ENCODE data around the gene CD52.

CD52 gene

DNA sequence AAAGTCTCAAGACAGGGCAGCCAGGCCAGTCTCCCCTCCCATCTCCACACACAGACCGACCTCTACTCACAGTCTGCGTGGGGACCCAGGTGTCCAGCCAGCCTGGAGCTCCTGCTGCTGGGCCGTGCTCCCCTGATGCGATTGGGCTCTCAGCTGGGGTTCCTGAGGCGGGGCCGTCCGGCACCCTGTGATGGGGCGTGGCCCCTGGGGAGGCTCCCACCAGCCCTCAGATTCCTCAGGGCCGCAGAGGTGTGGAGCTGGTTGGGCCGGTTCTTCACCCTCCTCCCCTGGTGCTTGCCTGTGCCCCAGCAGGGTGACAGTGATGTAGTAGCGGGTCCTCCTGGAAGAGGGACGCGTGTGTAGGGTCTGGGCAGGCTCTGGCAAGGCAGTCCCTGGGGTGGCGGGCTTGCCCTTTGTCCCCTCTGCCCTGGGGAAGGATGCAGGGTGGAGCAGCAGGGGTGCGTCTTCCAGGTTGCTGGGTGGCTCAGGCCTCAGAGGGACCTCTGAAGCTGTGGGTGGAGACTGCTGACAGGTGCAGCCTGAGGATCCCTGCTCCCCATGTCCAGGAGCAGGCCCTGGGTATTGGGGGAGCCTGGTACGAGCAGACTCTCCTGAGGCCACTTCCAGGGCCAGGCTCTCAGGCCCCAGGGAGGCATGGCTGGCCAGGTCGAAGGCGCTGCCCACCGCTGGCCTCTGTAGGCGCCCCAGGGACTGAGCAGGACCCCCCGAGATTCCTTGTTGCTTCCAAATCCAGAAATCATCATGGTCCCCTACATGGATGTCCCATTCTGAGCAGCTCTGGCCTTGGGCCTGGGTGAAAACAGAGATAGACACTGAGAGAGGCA is 36.4 kb downstream of the CD52 start, which contains the start of gene CRYBG2:
Gene CRYBG2, minus strand, starts transcription at position 155 of the 845 bp plus-strand sequence. CDS start 7,473 bp downstream, outside the sequence.
- TF ChIP-seq, protein P1, sequence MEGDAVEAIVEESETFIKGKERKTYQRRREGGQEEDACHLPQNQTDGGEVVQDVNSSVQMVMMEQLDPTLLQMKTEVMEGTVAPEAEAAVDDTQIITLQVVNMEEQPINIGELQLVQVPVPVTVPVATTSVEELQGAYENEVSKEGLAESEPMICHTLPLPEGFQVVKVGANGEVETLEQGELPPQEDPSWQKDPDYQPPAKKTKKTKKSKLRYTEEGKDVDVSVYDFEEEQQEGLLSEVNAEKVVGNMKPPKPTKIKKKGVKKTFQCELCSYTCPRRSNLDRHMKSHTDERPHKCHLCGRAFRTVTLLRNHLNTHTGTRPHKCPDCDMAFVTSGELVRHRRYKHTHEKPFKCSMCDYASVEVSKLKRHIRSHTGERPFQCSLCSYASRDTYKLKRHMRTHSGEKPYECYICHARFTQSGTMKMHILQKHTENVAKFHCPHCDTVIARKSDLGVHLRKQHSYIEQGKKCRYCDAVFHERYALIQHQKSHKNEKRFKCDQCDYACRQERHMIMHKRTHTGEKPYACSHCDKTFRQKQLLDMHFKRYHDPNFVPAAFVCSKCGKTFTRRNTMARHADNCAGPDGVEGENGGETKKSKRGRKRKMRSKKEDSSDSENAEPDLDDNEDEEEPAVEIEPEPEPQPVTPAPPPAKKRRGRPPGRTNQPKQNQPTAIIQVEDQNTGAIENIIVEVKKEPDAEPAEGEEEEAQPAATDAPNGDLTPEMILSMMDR (IDR thresholded peaks at IDR 0.05; ENCODE audit: insufficient read depth, low read length) = no peak
- TF ChIP-seq, protein P2, sequence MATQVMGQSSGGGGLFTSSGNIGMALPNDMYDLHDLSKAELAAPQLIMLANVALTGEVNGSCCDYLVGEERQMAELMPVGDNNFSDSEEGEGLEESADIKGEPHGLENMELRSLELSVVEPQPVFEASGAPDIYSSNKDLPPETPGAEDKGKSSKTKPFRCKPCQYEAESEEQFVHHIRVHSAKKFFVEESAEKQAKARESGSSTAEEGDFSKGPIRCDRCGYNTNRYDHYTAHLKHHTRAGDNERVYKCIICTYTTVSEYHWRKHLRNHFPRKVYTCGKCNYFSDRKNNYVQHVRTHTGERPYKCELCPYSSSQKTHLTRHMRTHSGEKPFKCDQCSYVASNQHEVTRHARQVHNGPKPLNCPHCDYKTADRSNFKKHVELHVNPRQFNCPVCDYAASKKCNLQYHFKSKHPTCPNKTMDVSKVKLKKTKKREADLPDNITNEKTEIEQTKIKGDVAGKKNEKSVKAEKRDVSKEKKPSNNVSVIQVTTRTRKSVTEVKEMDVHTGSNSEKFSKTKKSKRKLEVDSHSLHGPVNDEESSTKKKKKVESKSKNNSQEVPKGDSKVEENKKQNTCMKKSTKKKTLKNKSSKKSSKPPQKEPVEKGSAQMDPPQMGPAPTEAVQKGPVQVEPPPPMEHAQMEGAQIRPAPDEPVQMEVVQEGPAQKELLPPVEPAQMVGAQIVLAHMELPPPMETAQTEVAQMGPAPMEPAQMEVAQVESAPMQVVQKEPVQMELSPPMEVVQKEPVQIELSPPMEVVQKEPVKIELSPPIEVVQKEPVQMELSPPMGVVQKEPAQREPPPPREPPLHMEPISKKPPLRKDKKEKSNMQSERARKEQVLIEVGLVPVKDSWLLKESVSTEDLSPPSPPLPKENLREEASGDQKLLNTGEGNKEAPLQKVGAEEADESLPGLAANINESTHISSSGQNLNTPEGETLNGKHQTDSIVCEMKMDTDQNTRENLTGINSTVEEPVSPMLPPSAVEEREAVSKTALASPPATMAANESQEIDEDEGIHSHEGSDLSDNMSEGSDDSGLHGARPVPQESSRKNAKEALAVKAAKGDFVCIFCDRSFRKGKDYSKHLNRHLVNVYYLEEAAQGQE (IDR thresholded peaks at IDR 0.05; ENCODE audit: insufficient replicate concordance, low read depth) = no peak
- TF ChIP-seq SPI1 (IDR thresholded peaks at IDR 0.05; ENCODE audit: borderline replicate concordance, low read depth) (no peak), POLR2AphosphoS5 (IDR thresholded peaks at IDR 0.05; ENCODE audit: low read depth) (no peak)
- no peak for DNase-seq (ENCODE audit: low read depth in 1 of 2, low spot score in 1 of 2)
- no peak within 1 kb of the TSS for H3K4me3 ChIP-seq (replicated peaks; ENCODE audit: insufficient read depth, low read length)
- no peaks in the 10 kb centered on the region for H3K27me3 ChIP-seq (ENCODE audit: insufficient read depth, poor library complexity, severe bottlenecking)
- H3K27ac ChIP-seq (replicated peaks) = no peak within 1 kb of the TSS

DNA sequence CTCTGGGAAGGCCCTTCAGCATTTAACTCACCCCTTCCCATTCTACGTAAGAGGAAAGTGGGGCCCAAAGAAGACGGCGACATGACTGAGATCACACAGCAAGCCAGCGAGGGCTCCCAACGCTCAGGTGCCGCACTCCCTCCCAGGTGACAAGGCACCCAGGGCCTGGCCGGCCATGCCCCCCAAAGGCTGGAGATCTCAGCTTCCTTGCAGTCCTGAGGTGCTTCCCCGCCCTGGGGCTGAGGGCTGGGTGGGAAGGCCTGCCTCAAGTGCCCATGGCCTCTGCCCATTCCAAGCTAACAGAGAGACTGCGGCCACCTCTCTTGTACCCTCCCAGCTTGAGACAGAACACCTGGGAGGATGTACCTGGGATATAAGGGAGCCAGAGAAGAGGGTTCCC is 37.2 kb downstream of the CD52 start:
- peaks cover 2% of the 10 kb centered on the region for H3K27me3 ChIP-seq (ENCODE audit: insufficient read depth, poor library complexity, severe bottlenecking)
- no peak overlapping the region for H3K4me3 ChIP-seq (replicated peaks; ENCODE audit: insufficient read depth, low read length)
- no peak for DNase-seq (ENCODE audit: low read depth in 1 of 2, low spot score in 1 of 2)
- TF ChIP-seq POLR2AphosphoS5 (IDR thresholded peaks at IDR 0.05; ENCODE audit: low read depth) (no peak), GABPA (IDR thresholded peaks at IDR 0.05; ENCODE audit: low read depth) (no peak), SPI1 (IDR thresholded peaks at IDR 0.05; ENCODE audit: borderline replicate concordance, low read depth) (no peak)
- TF ChIP-seq, protein P2 (IDR thresholded peaks at IDR 0.05; ENCODE audit: insufficient replicate concordance, low read depth) = no peak
- TF ChIP-seq, protein P1 (IDR thresholded peaks at IDR 0.05; ENCODE audit: insufficient read depth, low read length) = no peak
- no peak overlapping the region for H3K27ac ChIP-seq (replicated peaks)

DNA sequence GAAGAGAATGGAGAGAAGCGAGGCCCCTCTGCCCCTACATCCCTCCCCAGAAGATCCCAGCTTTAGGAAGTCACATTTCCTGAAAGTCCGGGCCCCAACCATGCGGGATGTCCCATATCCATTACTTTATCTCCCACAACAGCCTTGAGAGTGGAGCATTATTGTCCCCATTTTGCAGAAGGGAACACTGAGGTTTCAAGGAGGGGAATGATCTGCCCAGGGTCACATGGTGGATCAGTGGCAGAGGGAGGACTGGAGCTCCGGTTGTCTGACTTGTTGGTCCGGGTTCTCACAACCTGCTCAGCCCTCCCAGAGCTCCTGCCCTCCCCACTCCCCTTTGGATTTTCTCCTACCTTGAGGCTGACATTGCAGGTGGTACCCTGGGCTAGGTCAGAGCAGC is 38.3 kb downstream of the CD52 start:
- H3K27ac ChIP-seq (replicated peaks) = no peak overlapping the region
- no peak for DNase-seq (ENCODE audit: low read depth in 1 of 2, low spot score in 1 of 2)
- no peak overlapping the region for H3K4me3 ChIP-seq (replicated peaks; ENCODE audit: insufficient read depth, low read length)
- TF ChIP-seq, protein P1 (IDR thresholded peaks at IDR 0.05; ENCODE audit: insufficient read depth, low read length) = no peak
- no peak for TF ChIP-seq GABPA (IDR thresholded peaks at IDR 0.05; ENCODE audit: low read depth)
- no peak for TF ChIP-seq POLR2AphosphoS5 (IDR thresholded peaks at IDR 0.05; ENCODE audit: low read depth)
- no peak for TF ChIP-seq SPI1 (IDR thresholded peaks at IDR 0.05; ENCODE audit: borderline replicate concordance, low read depth)
- TF ChIP-seq, protein P2 (IDR thresholded peaks at IDR 0.05; ENCODE audit: insufficient replicate concordance, low read depth) = no peak
- H3K27me3 ChIP-seq (ENCODE audit: insufficient read depth, poor library complexity, severe bottlenecking) = peaks cover 14% of the 10 kb centered on the region
